ENCODE data around the gene GSTT4.
"Not testable (repeated sequence)": the region's sequence is repeated elsewhere in the genome, so short reads cannot be mapped to it uniquely, and the experiment has no call there.

Gene GSTT4

GRCh38 chr22:23984430-23984829 is 20.8 kb downstream of the GSTT4 start:
- DNase-seq: no peak

GRCh38 chr22:23980567-23980966 is 24.7 kb downstream of the GSTT4 start:
- DNase-seq: not testable (repeated sequence)

DNA sequence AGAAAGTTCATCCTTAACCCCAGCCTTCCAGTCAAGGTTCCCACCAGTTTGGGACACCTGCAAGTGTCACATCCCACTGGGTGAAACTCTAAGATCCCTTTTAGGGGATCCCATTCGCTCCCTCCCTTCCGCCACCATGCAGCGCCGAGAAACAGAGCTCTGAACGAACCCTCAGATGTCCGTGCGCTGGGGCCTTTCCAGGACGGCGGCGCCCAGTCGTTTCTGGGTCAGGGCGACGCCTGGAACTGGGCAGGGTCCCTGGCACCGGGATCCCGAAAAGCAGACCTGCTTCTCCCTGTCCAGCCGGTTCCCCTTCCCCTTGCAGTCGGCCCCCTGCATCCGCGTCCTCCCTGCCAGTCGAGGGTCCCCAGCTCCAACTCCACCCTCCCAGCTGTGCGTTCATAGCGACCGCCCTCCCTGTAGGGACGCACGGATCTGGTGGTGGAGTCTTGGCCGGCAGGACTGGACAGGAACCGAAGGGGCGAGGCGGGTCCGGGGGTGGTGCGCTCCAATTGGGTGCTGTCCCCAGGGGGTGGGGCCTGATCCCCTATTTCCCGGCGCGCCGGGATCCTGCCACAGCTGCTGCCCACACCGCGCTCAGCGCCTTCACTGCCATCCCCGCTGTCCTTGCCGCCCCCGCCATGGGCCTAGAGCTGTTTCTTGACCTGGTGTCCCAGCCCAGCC is 25.6 kb downstream of the GSTT4 start, which contains the start of gene GSTT2:
Gene GSTT2, plus strand, starts transcription at position 578 of the 684 bp plus-strand sequence.
- not testable (repeated sequence) for DNase-seq

- DNase-seq: not testable (repeated sequence)
Observed at GRCh38 chr22:23977304-23977703, 27.9 kb downstream of the GSTT4 start.

DNA sequence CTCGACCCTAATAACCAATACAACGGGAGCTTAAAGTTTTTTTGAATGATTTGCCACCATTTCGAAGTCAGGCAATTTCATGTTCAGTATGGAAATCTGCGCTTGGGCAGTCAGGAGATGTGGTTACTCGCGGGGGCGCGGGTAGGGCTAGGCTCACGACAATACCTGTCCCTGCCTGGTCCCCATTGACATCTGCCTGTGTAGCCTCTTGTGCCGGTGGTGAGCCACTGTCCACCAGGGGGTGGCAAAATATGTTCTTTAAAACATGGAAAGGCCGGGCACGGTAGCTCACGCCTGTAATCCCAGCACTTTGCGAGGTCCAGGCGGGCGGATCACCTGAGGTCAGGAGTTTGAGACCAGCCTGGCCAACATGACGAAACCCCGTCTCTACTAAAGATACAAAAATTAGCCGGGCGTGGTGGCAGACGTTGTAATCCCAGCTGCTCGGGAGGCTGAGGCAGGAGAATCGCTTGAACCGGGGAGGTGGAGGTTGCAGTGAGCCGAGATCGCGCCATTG is 30.4 kb downstream of the GSTT4 start:
- not testable (repeated sequence) for DNase-seq

GRCh38 chr22:23974345-23974744 is 30.9 kb downstream of the GSTT4 start, which contains the start of gene DDT:
DDT (minus strand) TSS chr22:23974441; CDS start chr22:23974414, 27 bp downstream.
- DNase-seq: not testable (repeated sequence)

GRCh38 chr22:23971927-23972326 is 33.3 kb downstream of the GSTT4 start:
- DNase-seq: not testable (repeated sequence)

DNA sequence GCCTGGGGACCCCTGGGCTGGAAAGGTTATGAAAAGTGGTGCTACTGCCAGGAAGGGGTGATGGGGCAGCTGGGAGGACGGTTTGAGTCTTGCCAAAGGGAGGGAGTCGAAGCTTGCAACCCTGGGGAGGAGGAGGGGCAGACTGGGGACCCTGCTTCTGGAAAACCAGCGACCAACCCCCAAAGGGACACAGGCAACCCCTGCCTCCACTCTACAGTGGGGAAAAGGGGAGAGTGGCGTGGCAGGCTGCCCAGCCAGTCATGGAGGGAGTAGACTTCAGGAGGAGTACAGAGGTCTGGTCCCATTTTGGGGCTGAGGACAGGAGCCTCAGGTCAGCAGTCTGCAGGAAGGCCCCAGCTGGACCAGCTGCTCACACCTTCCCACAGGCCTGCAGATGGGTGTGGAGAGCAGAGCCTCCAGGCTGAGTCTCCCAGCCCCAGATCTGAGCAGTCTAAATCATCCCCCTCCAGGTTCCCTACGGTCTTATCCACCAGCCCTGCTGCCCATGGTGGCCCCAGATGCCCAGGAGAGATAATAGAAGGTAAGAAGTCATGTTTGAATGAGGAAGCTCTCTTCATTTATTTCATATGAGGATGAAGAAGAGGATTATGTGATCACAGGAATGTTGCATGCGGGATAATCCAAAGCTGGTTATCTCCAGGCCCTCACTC is 34.3 kb downstream of the GSTT4 start:
- no peak for DNase-seq

- DNase-seq: no peak
Observed at GRCh38 chr22:23970201-23970641, 35.0 kb downstream of the GSTT4 start.

DNA sequence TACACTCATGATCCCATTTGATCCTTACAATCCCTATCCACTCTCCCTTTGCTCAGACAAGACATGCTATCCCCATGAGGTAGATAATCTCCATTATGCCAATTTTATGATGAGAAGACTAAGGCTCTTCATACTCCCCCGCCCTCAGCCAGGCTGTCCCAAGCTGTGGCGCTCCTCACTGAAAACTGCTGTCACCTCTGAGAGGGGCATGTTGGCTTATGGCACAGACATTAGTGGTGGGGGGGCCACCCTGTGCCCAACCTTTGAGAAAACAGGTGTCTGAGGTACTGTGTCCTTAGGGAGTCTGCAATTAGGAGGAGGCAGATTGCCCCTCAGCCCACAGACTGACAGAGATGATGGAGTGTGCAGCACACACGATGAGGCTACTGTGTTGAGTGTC is 36.2 kb downstream of the GSTT4 start:
- DNase-seq: no peak

DNA sequence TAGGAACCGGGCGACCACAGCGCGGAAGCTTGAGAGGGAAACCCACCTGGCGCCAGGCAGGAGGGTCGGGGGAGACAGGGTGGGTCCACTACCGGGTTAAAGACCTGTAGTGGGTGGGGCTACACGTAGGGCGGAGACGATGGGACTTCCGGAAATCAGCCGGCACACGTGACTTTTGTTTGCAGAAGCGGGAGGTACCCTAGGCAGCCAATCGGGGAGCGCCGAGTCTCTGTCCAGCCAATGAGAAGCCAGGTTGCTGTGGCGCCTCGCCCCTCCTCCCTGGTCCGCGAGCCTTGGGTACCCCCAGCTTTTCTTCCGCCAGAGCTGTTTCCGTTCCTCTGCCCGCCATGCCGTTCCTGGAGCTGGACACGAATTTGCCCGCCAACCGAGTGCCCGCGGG is 38.7 kb downstream of the GSTT4 start, which contains the start of gene DDTL:
Gene DDTL, plus strand, starts transcription at position 321 of the 400 bp plus-strand sequence. Its CDS starts 27 bp downstream, at position 348.
- not testable (repeated sequence) for DNase-seq

- DNase-seq: not testable (repeated sequence)
Observed at GRCh38 chr22:23966094-23966493, 39.2 kb downstream of the GSTT4 start.

GRCh38 chr22:23961084-23961771 is 44.0 kb downstream of the GSTT4 start, which contains the start of gene GSTT2B:
GSTT2B (minus strand) TSS chr22:23961195; CDS start chr22:23961131, 64 bp downstream.
- not testable (repeated sequence) for DNase-seq

DNA sequence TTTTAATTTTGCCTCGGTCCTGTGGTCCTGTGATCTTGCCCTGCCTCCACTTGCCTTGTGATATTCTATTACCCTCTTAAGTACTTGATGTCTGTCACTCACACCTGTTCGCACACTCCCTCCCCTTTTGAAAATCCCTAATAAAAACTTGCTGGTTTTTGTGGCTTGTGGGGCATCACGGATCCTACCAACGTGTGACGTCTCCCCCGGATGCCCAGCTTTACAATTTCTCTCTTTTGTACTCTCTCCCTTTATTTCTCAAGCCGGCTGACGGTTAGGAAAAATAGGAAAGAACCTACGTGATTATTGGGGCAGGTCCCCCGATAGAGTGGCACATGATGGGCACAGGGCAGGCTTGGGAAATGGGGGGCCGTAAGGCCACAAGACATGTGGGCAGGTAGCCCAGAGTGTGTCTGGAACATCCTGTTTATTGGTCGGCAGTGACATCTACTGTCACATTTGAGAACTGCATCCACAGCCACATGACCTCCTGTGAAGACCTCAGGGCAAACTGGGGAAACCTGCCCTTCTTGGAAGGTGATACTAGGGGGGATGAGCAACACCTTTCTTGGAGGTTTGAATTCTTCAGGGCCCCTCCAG is 48.9 kb downstream of the GSTT4 start:
- peak; percentile 84 for DNase-seq

DNA sequence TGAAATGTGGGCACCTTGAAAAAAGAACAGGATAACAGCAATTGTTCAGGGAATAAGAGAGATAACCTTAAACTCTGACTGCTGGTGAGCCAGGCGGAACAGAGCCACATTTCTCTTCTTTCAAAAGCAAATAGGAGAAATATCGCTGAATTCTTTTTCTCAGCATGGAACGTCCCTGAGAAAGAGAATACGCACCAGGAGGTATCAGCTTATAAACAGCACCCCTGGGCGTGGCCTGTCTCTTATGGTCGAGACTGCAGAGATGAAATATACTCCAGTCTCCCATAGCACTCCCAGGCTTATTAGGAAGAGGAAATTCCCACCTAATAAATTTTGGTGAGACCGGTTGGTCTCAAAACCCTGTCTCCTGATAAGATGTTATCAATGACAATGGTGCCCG is 49.4 kb downstream of the GSTT4 start:
- not testable (repeated sequence) for DNase-seq

DNA sequence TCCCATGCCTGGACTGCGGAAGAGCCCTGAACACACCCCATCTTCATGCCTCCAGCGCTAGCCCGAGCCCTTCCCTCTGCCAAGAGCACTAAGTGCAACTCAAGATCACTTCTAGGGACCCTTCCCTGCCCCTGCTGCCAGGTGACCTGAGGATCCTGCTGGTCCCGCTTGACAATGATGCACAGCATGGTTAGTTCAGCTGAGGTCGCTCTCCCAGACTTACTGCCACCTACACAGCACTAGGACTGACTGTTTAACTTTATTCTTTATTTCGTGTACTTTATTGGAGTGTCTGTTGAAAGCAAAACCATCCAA is 50.3 kb downstream of the GSTT4 start:
- not testable (repeated sequence) for DNase-seq

- not testable (repeated sequence) for DNase-seq
Observed at GRCh38 chr22:23954193-23954990, 50.9 kb downstream of the GSTT4 start.

DNA sequence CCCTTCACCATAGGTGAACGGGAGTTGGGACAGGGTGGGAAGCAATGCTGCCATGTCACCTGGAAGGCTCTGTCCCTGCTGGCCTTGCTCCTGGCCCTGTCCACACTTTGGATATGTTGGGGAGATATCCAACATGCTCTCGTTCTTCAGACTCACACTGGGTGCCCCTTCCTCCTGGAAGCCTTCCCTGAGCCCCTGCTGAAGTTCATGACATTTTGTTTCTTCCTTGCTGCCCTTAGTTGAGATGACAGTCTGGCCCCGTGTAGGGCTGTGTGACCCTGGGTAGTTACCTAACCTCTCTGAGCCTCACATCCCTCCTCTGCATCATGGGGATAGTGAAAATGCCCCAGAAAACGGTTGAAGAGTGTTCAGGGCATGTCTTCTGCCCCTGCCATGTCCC is 51.8 kb downstream of the GSTT4 start:
- DNase-seq: not testable (repeated sequence)

- DNase-seq: not testable (repeated sequence)
Observed at GRCh38 chr22:23952794-23953405, 52.4 kb downstream of the GSTT4 start.

DNA sequence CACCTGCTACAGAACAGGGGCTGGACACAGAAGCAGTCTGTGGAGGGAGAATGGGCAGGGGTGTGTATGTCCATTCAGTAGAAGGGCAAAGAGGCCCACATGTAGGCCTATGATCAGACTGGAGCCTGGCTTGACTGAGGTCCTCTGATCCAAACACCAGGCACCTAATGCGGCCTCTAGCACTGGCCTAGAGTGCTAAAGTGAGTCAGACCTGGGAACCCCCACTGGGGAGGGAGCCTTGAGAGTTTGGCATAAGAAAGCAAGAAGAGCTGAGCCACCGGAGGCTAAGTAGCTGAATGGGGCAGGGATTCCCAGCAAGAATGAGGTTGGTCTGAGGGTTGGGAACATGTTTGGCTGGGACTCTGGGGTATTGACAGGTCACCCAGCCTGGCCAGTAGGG is 53.9 kb downstream of the GSTT4 start:
- DNase-seq: not testable (repeated sequence)

DNA sequence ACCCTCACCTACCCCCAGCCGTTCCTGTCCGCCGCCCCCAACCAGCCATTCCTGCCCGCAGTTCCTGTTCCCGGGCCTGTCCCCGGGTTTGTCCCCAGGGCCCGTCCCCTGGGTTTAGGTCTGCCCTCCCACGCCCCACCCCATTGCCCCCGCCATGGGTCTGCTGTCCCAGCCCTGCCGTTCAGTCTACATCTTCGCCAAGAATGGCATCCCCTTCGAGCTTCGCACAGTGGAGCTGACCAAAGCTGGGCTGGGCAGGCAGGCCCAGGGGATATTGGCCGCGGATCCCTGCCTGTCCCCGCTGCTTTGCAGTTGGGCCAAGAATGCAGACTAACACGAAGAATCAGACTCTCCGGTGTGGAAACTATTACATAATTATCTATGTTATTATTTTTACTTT is 55.5 kb downstream of the GSTT4 start:
- DNase-seq: not testable (repeated sequence)

Data from islet precursor cell (in vitro differentiated cells).